Measurements from ENCODE around the gene RFTN1. TPM values are rescaled to one million over a fixed set of nuclear protein-coding genes. Genes with fewer than 3 reads are reported as not detected.

RFTN1 gene
- total RNA-seq, 1 donor from 2014 or later, result 34.7 TPM

DNA sequence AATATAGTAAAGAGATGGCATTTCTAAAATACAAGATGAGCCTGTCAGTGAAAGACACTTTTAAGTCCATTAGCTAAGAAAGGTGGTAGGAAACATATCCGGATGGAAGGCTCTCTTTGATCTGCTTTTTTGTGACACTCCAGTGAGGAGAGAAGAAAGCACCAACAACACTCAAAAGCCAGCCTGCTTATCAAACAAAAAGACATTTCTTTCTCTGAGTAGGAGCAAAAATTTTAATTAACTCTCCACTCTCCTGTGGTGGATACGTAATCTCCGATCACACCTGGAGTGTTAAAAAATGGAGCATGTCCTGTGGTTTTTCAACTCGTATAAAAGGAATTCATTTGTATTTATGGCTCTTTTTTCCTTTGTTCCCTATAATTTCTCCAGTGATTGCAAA is 183.1 kb downstream of the RFTN1 start:
- DNase-seq (ENCODE audit: low read depth), result no peak
- no peak overlapping the region for H3K4me3 ChIP-seq (ENCODE audit: low read depth, low read length)
- TF ChIP-seq CTCF (conservative IDR thresholded peaks at IDR 0.05; ENCODE audit: low read depth, low read length), result no peak

DNA sequence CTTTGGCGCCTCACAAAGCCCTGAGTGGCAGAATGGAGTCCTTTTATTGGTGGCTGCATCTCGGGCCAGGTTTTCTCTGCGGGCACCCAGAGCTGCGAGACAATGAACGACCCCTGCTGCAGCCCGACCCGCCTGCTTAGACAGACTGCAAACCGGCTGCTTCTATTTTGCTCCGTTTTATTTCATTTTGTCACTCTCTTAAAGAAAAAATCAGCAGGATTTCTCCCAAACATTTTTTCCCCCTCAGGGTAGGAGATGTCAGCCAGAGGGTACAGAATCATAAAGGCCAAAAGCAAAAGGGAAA is 183.7 kb downstream of the RFTN1 start:
- no peak for TF ChIP-seq CTCF (conservative IDR thresholded peaks at IDR 0.05; ENCODE audit: low read depth, low read length)
- H3K4me3 ChIP-seq (ENCODE audit: low read depth, low read length), result no peak overlapping the region
- no peak for DNase-seq (ENCODE audit: low read depth)

DNA sequence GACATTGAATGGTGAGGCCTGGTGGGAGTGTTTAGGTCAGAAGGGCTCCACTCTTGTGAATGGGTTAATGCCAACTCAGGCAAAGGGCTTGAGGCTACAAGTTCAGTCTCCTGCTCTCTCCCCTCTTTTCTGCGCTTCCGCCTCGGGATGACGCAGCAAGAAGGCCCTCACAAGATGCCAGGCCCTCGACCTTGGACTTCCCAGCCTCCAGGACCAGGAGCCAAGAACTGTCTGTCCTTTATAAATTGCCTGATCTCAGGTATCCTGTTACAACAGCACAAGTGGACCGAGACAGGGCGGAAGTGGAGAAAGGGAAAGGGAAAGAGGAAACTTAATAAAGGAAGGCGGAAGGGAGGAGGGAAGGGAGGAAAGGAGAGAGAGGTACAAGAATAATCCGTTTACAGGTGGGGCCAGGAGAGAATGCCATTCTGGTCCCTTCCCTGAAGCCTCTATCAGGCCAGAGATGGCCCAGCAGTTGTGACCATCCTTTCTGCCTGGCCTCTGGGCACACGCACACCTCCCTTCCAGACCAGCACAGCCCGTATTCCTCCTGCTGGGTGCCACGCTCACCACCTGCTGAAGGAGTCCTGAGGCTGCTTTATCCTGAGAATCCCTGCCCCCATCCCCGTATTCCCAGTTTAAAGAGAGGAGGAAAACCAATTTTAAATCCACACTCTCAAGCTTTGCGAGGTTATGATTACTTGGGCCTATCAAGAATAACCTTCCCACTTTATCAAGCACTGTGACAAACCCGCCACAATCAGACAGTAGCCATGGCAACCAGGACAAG is 184.3 kb downstream of the RFTN1 start:
- no peak overlapping the region for H3K4me3 ChIP-seq (ENCODE audit: low read depth, low read length)
- no peak for TF ChIP-seq CTCF (conservative IDR thresholded peaks at IDR 0.05; ENCODE audit: low read depth, low read length)
- DNase-seq (ENCODE audit: low read depth), result no peak

- no peak for TF ChIP-seq CTCF (conservative IDR thresholded peaks at IDR 0.05; ENCODE audit: low read depth, low read length)
- H3K4me3 ChIP-seq (ENCODE audit: low read depth, low read length), result no peak overlapping the region
- DNase-seq (ENCODE audit: low read depth), result no peak
Observed at GRCh38 chr3:16328124-16328523, 185.4 kb downstream of the RFTN1 start.

DNA sequence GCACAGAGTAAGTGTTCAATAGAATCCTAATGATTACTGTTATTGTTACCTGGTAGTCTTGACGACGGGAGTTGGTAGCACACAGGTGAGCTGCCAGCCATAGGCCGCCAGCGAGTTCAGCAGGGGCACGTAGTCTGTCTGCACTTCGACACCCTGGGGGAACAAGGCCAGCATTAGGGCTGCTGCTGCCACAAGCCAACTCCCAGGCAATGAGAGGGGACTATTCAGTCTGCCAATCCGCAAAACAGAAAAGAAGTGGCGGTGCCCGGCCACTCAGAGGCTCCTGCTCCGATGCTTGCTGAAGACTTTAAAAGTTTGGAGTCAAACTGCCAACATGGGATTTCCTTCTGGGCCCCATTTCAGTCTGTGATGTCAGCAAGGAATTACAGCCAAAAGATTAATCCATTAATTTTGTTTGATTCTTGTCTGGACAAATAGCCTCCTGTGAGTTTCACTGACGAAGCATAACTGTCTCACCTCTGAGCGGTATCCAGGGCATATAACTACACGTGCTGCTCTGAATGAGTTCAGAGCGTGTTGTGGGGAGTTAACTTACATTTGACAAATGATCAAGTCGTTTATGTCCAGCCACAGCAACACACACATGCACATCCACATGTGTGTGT is 186.7 kb downstream of the RFTN1 start:
- TF ChIP-seq CTCF (conservative IDR thresholded peaks at IDR 0.05; ENCODE audit: low read depth, low read length), result no peak
- no peak for DNase-seq (ENCODE audit: low read depth)
- H3K4me3 ChIP-seq (ENCODE audit: low read depth, low read length), result no peak overlapping the region

- no peak overlapping the region for H3K4me3 ChIP-seq (ENCODE audit: low read depth, low read length)
- no peak for TF ChIP-seq CTCF (conservative IDR thresholded peaks at IDR 0.05; ENCODE audit: low read depth, low read length)
- no peak for DNase-seq (ENCODE audit: low read depth)
Observed at GRCh38 chr3:16325850-16326249, 187.6 kb downstream of the RFTN1 start.

GRCh38 chr3:16323737-16324136 is 189.8 kb downstream of the RFTN1 start:
- TF ChIP-seq CTCF (conservative IDR thresholded peaks at IDR 0.05; ENCODE audit: low read depth, low read length), result no peak
- H3K4me3 ChIP-seq (ENCODE audit: low read depth, low read length), result no peak overlapping the region
- no peak for DNase-seq (ENCODE audit: low read depth)

Measured in epithelial cell of proximal tubule (primary cell).